ENCODE results near the gene SLC49A4. TPM values are rescaled to one million over a fixed set of nuclear protein-coding genes. Genes with fewer than 3 reads are reported as not detected.

Gene SLC49A4
- total RNA-seq, 1 experiment from 2014 or later = 19.8 TPM

DNA sequence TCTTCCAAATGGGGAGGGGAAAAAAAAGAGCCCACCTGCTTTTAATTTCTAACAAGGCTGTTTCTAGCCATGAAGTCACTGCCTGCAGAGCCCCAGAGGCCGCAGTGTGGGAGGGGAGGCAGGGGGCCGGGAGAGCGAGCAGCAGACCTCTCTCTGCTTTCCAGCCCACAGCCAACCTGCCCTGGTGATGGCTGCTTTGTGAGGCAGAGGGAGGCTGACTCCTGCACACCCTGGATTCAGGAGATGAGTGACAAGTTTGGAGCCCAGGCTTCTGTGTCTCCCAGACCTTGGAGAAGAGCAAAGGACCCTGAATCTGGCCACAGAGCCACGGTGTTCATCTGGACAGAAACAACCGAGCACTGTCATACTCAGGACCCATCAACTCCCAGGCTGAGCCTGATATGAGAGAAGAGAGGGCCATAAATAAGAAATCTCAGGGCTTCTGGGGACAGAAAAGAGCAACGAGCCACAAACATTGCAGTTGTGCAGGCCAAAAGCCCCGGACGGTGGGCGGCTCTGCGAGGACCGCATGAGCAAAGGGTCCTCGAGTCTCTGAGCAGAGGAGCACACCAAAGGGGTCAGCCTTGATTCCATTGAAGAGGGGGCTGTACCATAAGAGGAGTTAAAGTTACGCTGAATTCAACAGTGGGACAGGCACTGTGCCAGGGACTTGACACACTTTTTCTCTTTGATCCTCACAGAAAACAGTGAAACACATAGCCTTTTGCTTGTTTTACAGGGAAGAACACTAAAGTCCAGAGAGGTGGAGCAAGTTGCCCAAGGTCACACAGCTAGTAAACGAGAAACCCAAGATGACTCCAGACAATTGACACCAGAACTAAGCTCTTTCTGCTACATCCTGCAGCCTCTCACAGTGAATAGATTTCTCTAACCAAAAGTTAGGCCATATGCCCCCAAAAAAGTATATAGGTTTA, 135.5 kb downstream of the SLC49A4 start:
- Histone ChIP-seq H3K27me3 (no peaks in the 10 kb centered on the region; the same call in 1 of the 2 replicates), H3K4me3 (no peak overlapping the region), H3K36me3 (no peaks in the 10 kb centered on the region), H3K9me3 (replicated peaks) (no peaks in the 10 kb centered on the region), H3K4me1 (no peaks in the 10 kb centered on the region), H3K27ac (no peak overlapping the region)
- DNase-seq = no peak

Other genes with a start within 250 kb of the SLC49A4 start
- gene PARP9, start 230.8 kb upstream of the SLC49A4 start, total RNA-seq (2014; rRNA removed; shearing (Covaris generic)) = 12.1 and 14.1 TPM in 2 replicates
- gene DTX3L, start 230.7 kb upstream of the SLC49A4 start, total RNA-seq (2014; rRNA removed; shearing (Covaris generic)) = 12.7 and 13.1 TPM in 2 replicates
- 0.08 and 0.28 TPM in 2 replicates for gene PARP15, start 217.4 kb upstream of the SLC49A4 start, total RNA-seq (2014; rRNA removed; shearing (Covaris generic))
- 0.61 and 0.81 TPM in 2 replicates for gene PARP14, start 114.2 kb upstream of the SLC49A4 start, total RNA-seq (2014; rRNA removed; shearing (Covaris generic))
- gene HSPBAP1, start 1.2 kb upstream of the SLC49A4 start, total RNA-seq (2014; rRNA removed; shearing (Covaris generic)) = 10.2 and 14.2 TPM in 2 replicates
- 0.16 TPM in 1 of 2 replicates, not detected in the other for gene SEMA5B, start 232.7 kb downstream of the SLC49A4 start, total RNA-seq (2014; rRNA removed; shearing (Covaris generic))

Data from SJCRH30 (cell line).